Ishikawa (cell line): ENCODE results near the gene IL20RB.

ENCODE experiments used
- CEBPB ChIP-seq: IDR thresholded peaks from 2 replicates; pipeline ENCODE4 v1.6.1; 2012
- CREB1 ChIP-seq: IDR thresholded peaks from 2 replicates; pipeline ENCODE4 v1.6.1; 2012; ENCODE audit warnings: low read depth
- EGR1 ChIP-seq: IDR thresholded peaks from 2 replicates; pipeline ENCODE4 v1.6.1; 2012
- EP300 ChIP-seq: IDR thresholded peaks from 2 replicates; pipeline ENCODE4 v1.6.1; 2012; ENCODE audit warnings: borderline replicate concordance
- FOXM1 ChIP-seq: IDR thresholded peaks from 2 replicates; pipeline ENCODE4 v1.6.1; 2012; ENCODE audit warnings: low read depth, borderline replicate concordance
- NFIC ChIP-seq: IDR thresholded peaks from 2 replicates; pipeline ENCODE4 v1.6.1; 2012
- RAD21 ChIP-seq: IDR thresholded peaks from 2 replicates; pipeline ENCODE4 v1.6.1; 2012; ENCODE audit warnings: low read depth
- TAF1 ChIP-seq: IDR thresholded peaks from 2 replicates; pipeline ENCODE4 v1.6.1; 2012; ENCODE audit warnings: low read depth, mild to moderate bottlenecking
- TCF12 ChIP-seq: IDR thresholded peaks from 2 replicates; pipeline ENCODE4 v1.6.1; 2012; ENCODE audit warnings: low read depth
- TEAD4 ChIP-seq: IDR thresholded peaks from 2 replicates; pipeline ENCODE4 v1.6.1; 2012
- YY1 ChIP-seq: IDR thresholded peaks from 2 replicates; pipeline ENCODE4 v1.6.1; 2012; ENCODE audit warnings: low read depth
- ZBTB7A ChIP-seq: IDR thresholded peaks from 2 replicates; pipeline ENCODE4 v1.6.1; 2012; ENCODE audit warnings: low read depth
- TF ChIP-seq, protein P1 (sequence below): IDR thresholded peaks from 2 replicates; pipeline ENCODE4 v1.6.1; 2012
- TF ChIP-seq, protein P2 (sequence below): IDR thresholded peaks from 2 replicates; pipeline ENCODE4 v1.6.1; 2012
- TF ChIP-seq, protein P3 (sequence below): IDR thresholded peaks from 2 replicates; pipeline ENCODE4 v1.6.1; 2012; ENCODE audit warnings: low read depth, mild to moderate bottlenecking

Gene IL20RB

DNA sequence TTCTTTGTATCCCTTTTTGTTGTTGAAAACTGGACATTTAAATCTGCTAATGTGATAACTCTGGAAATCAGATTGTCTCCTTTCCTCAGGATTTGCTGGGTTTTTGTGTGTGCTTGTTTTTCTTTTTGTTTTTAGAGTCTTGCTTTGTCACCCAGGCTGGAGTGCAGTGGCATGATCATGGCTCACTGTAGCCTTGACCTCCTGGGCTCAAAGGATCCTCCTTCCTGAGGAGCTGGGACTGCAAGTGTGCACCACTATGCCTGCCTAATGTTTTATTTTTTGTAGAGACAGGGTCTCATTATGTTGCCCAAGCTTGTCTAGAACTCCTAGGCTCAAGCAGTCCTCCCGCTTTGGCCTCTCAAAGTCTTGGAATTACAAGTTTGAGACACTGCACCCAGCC lies 44.6 kb upstream of the IL20RB start:
- no peak for TF ChIP-seq TAF1

DNA sequence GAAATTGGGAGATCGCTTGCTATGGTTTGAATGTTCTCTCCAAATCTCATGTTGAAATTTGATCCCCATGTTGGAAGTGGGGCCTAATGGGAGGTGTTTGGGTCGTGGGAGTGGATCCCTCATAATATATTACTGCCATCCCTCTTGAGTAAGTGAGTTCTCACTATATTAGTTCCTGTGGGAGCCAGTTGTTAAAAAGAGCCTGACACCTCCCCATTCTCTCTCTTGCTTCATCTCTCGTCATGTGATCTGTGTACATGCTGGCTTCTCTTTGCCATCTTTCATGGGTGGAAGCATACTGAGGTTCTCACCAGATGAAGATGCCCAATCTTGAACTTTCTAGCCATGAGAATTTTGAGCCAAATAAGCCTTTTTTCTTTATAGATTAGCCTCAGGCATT lies 43.0 kb upstream of the IL20RB start:
- TF ChIP-seq NFIC = no peak
- no peak for TF ChIP-seq CEBPB
- TF ChIP-seq, protein P1, sequence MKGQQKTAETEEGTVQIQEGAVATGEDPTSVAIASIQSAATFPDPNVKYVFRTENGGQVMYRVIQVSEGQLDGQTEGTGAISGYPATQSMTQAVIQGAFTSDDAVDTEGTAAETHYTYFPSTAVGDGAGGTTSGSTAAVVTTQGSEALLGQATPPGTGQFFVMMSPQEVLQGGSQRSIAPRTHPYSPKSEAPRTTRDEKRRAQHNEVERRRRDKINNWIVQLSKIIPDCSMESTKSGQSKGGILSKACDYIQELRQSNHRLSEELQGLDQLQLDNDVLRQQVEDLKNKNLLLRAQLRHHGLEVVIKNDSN = no peak
- TF ChIP-seq, protein P2, sequence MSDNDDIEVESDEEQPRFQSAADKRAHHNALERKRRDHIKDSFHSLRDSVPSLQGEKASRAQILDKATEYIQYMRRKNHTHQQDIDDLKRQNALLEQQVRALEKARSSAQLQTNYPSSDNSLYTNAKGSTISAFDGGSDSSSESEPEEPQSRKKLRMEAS = no peak
- TF ChIP-seq ZBTB7A = no peak
- no peak for TF ChIP-seq TAF1
- TF ChIP-seq TCF12 = no peak
- no peak for TF ChIP-seq EP300
- no peak for TF ChIP-seq EGR1
- TF ChIP-seq TEAD4 = no peak
- TF ChIP-seq, protein P3, sequence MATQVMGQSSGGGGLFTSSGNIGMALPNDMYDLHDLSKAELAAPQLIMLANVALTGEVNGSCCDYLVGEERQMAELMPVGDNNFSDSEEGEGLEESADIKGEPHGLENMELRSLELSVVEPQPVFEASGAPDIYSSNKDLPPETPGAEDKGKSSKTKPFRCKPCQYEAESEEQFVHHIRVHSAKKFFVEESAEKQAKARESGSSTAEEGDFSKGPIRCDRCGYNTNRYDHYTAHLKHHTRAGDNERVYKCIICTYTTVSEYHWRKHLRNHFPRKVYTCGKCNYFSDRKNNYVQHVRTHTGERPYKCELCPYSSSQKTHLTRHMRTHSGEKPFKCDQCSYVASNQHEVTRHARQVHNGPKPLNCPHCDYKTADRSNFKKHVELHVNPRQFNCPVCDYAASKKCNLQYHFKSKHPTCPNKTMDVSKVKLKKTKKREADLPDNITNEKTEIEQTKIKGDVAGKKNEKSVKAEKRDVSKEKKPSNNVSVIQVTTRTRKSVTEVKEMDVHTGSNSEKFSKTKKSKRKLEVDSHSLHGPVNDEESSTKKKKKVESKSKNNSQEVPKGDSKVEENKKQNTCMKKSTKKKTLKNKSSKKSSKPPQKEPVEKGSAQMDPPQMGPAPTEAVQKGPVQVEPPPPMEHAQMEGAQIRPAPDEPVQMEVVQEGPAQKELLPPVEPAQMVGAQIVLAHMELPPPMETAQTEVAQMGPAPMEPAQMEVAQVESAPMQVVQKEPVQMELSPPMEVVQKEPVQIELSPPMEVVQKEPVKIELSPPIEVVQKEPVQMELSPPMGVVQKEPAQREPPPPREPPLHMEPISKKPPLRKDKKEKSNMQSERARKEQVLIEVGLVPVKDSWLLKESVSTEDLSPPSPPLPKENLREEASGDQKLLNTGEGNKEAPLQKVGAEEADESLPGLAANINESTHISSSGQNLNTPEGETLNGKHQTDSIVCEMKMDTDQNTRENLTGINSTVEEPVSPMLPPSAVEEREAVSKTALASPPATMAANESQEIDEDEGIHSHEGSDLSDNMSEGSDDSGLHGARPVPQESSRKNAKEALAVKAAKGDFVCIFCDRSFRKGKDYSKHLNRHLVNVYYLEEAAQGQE = no peak
- TF ChIP-seq YY1 = no peak
- TF ChIP-seq CREB1 = no peak
- no peak for TF ChIP-seq RAD21
- TF ChIP-seq FOXM1 = no peak

DNA sequence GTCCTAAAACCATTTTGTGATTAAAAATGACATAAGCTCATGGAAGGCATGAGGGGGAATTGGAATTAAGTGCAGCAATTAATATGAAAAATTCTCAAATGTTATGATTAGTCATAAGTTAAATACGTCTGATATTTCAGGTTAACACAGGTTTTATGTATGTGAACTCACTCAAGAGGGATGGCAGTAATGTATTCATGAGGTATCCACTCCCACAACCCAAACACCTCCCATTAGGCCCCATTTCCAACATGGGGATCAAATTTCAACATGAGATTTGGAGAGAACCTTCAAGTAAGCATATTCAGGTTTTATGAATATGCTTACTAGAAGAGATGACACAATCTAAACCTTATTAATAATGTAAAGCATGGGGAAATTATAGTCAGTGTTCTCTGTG lies 41.6 kb upstream of the IL20RB start:
- TF ChIP-seq, protein P2 = no peak
- TF ChIP-seq RAD21 (no peak), FOXM1 (no peak), EGR1 (no peak), YY1 (no peak)
- TF ChIP-seq, protein P1 = no peak

DNA sequence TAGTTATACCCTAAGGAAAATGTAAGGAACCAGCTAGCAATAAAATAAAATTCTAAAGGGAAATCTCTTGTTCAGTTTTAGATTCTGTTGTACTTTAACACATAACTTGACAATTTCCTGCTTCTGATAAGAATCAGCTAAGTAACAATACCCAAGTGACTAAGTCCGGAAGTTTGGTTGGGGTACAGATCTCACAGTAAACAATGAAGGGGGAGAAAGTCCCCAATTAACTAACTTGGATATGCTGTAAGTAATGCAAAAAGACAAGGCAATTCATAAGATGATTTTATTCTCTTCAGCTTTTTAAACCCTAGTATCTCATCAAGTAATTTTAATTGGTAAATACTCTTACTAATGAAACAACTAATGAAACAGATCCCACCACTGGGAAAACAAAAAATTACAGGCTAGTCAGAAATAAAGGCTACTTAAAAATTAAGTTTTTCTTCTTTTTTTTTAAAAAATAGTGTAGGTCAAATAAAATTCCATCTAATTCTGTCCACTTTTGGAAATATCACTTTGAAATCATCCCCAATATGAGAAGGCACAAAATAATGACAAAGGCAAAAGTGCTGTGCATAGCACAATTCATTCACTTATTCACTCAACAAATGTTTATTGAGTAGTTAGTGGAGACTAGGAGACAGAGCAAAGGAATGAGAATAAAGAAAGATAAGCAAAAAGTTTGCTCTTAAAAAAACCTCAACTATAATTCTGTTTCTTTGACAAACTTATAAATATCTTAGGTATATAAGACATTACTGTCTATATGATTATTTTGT lies 37.8 kb upstream of the IL20RB start:
- TF ChIP-seq, protein P1 = no peak
- TF ChIP-seq CEBPB (no peak), TEAD4 (no peak), TCF12 (no peak), EP300 (no peak), EGR1 (no peak), ZBTB7A (no peak), RAD21 (no peak), TAF1 (no peak), YY1 (no peak), CREB1 (no peak), NFIC (no peak), FOXM1 (no peak)
- TF ChIP-seq, protein P2 = no peak
- TF ChIP-seq, protein P3 = no peak

DNA sequence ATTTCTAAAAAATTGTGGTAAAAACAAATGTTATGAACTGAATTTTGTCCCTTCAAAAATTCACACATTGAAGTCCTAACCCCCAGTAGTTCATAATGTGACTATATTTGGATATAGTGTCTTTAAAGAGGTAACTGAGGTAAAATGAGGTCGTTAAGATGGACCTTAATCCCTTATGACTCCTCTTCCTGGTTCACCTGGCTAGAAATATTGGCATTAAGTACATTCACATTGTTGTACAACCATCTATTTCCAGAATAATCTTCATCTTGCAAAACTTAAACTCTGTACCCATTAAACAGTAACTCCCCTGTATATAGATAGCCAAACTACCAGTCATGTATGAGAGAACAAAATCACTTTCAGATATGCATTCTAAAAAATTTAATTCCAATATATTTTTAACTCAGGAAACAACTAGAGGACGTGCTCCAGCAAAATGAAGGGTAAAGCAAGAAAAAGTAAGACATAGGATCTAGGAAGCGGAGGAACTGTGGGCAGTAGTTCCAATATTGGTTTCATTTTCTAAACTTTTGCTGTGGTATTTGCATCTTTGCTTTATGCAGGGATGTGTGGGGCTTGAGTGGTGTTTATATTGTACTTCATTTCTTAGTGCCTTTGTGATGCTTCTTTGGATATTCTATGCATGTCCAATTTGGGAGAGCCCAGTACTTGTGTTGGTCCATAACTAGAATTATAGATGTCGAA lies 36.7 kb upstream of the IL20RB start:
- TF ChIP-seq YY1 (no peak), EP300 (no peak), NFIC (no peak), FOXM1 (no peak), TAF1 (no peak), TCF12 (no peak), CEBPB (no peak)
- TF ChIP-seq, protein P1 = no peak
- TF ChIP-seq, protein P3 = no peak
